Breast epithelium (tissue), 3 donors: Measurements from ENCODE around the gene NRP1.

Source experiments
- CTCF ChIP-seq, 3 donors: fragments of 450-650 bp; IDR thresholded peaks; one replicate each; pipeline ENCODE4 v1.5.1; 2016 to 2017; ENCODE audit warnings: antibody characterized with exemption in 3 of 3, mild to moderate bottlenecking in 3 of 3, moderate library complexity in 3 of 3
- POLR2AphosphoS5 ChIP-seq, 3 donors: sonication (generic); formaldehyde crosslinking; IDR thresholded peaks; one replicate each; pipeline ENCODE4 v1.6.1; 2017; ENCODE audit warnings: antibody characterized with exemption in 3 of 3

DNA sequence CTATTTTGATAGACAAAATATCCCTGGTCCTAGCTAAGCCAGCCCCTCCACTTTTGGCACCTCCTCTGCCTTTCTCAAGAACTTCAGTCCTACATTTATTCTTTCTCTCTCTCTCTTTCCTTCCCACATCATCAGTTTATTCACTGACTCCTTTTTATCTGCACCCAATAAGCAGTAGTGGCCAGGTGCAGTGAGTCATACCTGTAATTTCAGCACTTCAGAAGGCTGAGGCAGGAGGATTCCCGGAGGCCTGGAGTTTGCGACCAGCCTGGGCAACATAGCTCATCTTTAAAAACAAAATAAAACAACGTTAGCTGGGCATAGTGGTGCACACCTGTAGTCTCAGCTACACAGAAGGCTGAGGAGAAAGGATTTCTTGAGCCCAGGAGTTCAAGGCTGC, 19.4 kb upstream of the NRP1 start:
- no peak for TF ChIP-seq CTCF (IDR thresholded peaks at IDR 0.05)
- TF ChIP-seq POLR2AphosphoS5 (IDR thresholded peaks at IDR 0.05), result no peak
